DND-41 (cell line): Measurements from ENCODE around the gene BAAT.

Experiments used
- ATAC-seq: fragments of 200-7000 bp; cut with Tn5 transposase; 3 replicates; pipeline ENCODE4 v1.9.1; 2021; ENCODE audit warnings: low read depth; ENCODE audit not compliant: insufficient read depth
- DNase-seq: peaks from one replicate; pipeline ENCODE4 v3.0.0-alpha.2; 2020
- H2AFZ ChIP-seq: 2 replicates; pipeline ENCODE4 v1.6.0; 2012; ENCODE audit warnings: low read depth, low read length
- H3K27ac ChIP-seq: 2 replicates; pipeline ENCODE4 v1.5.1; 2012; ENCODE audit warnings: low read length, inconsistent platforms
- H3K27me3 ChIP-seq: fragments of 200-600 bp; sonication (generic); 2 replicates; pipeline ENCODE4 v1.6.0; 2012; ENCODE audit warnings: low read length, mild to moderate bottlenecking, inconsistent platforms; ENCODE audit not compliant: insufficient read depth, poor library complexity
- H3K36me3 ChIP-seq: 2 replicates; pipeline ENCODE4 v1.5.1; 2012; ENCODE audit warnings: low read length, inconsistent platforms; ENCODE audit not compliant: insufficient read depth
- H3K4me1 ChIP-seq: 2 replicates; pipeline ENCODE4 v1.5.1; 2012; ENCODE audit warnings: mild to moderate bottlenecking, low read length; ENCODE audit not compliant: insufficient read depth
- H3K4me2 ChIP-seq: 2 replicates; pipeline ENCODE4 v1.6.0; 2012; ENCODE audit warnings: mild to moderate bottlenecking, moderate library complexity, low read length, inconsistent platforms; ENCODE audit not compliant: insufficient read depth
- H3K4me3 ChIP-seq, 2 experiments: fragments of 200-600 bp in 1 of 2; shearing (Covaris generic) in 1 of 2; 2 replicates each; pipeline ENCODE4 v1.5.1; 2012 to 2016; ENCODE audit warnings: inconsistent platforms in 2 of 2, low read length in 2 of 2, mild to moderate bottlenecking in 2 of 2, low read depth in 1 of 2, moderate library complexity in 1 of 2
- H3K79me2 ChIP-seq: 2 replicates; pipeline ENCODE4 v1.6.0; 2012; ENCODE audit warnings: low read length, inconsistent platforms; ENCODE audit not compliant: insufficient read depth
- H3K9ac ChIP-seq: 2 replicates; pipeline ENCODE4 v1.6.0; 2012; ENCODE audit warnings: low read depth, mild to moderate bottlenecking, inconsistent platforms, low read length, moderate library complexity
- H3K9me3 ChIP-seq: 2 replicates; pipeline ENCODE4 v1.5.1; 2012; ENCODE audit warnings: low read length, moderate library complexity, mild to moderate bottlenecking, inconsistent platforms; ENCODE audit not compliant: insufficient read depth, severe bottlenecking
- H4K20me1 ChIP-seq: 2 replicates; pipeline ENCODE4 v1.6.0; 2012; ENCODE audit warnings: low read length; ENCODE audit not compliant: insufficient read depth
- EZH2 ChIP-seq: IDR thresholded peaks from 3 replicates; pipeline ENCODE4 v1.6.1; 2012; ENCODE audit warnings: borderline replicate concordance, low read depth, mild to moderate bottlenecking, moderate library complexity, low read length, inconsistent platforms; ENCODE audit not compliant: severe bottlenecking
- TF ChIP-seq, protein P1 (sequence below): IDR thresholded peaks from 2 replicates; pipeline ENCODE4 v1.5.1; 2012; ENCODE audit warnings: borderline replicate concordance, low read length, moderate library complexity, mild to moderate bottlenecking; ENCODE audit not compliant: poor library complexity, severe bottlenecking; ENCODE audit errors: extremely low read depth

The BAAT gene

DNA sequence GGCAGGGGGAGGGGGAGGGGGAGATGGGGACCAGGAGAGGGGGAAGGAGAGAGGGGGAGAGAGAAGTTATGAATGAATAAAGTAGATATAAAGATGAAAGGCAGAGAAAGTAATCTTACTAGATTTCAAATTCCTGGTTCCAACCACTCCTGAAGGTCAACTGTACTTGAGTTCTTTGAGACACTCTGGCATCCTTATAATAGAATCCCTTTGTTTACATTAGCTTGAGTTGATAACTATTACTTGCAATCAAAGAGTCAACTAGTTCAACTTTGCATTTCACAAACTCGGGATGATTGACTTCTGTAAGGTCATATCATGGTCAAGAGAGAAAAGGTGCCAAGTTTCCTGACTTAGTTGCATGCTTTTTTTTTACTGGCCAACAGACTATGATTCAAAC lies 42.2 kb downstream of the BAAT start:
- H3K4me3 ChIP-seq, result no peak overlapping the region
- H3K9ac ChIP-seq, result no peak overlapping the region
- no peaks in the 10 kb centered on the region for H4K20me1 ChIP-seq
- TF ChIP-seq, protein P1, sequence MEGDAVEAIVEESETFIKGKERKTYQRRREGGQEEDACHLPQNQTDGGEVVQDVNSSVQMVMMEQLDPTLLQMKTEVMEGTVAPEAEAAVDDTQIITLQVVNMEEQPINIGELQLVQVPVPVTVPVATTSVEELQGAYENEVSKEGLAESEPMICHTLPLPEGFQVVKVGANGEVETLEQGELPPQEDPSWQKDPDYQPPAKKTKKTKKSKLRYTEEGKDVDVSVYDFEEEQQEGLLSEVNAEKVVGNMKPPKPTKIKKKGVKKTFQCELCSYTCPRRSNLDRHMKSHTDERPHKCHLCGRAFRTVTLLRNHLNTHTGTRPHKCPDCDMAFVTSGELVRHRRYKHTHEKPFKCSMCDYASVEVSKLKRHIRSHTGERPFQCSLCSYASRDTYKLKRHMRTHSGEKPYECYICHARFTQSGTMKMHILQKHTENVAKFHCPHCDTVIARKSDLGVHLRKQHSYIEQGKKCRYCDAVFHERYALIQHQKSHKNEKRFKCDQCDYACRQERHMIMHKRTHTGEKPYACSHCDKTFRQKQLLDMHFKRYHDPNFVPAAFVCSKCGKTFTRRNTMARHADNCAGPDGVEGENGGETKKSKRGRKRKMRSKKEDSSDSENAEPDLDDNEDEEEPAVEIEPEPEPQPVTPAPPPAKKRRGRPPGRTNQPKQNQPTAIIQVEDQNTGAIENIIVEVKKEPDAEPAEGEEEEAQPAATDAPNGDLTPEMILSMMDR, result no peak
- no peak for TF ChIP-seq EZH2
- no peaks in the 10 kb centered on the region for H3K9me3 ChIP-seq
- H3K79me2 ChIP-seq, result no peaks in the 10 kb centered on the region
- no peaks in the 10 kb centered on the region for H3K27me3 ChIP-seq
- ATAC-seq (no peak), DNase-seq (no peak)
- H2AFZ ChIP-seq, result no peak overlapping the region
- H3K27ac ChIP-seq, result no peak overlapping the region
- H3K4me2 ChIP-seq, result no peak overlapping the region
- no peaks in the 10 kb centered on the region for H3K36me3 ChIP-seq
- no peaks in the 10 kb centered on the region for H3K4me1 ChIP-seq

DNA sequence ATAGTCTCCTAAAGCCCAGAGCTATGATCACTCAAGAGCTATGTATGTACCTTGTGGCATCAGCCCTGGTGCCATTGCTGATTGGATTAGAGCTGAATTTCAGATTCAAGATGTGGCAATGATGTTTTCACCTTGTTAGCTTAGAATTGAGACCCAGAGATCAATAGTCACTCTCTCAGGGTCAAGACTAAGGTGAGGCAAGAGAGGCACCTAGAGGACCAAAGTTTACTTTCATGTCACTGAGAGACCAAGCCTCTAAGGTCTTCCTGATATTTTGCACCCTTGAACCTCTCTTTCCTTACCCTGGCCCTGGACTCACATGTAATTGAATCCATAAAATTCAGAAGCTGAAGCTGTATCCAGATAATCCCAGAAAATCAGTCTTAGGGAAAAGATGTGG lies 42.8 kb downstream of the BAAT start:
- no peak overlapping the region for H3K4me2 ChIP-seq
- H4K20me1 ChIP-seq, result no peaks in the 10 kb centered on the region
- no peak overlapping the region for H3K9ac ChIP-seq
- H3K27ac ChIP-seq, result no peak overlapping the region
- DNase-seq (no peak), ATAC-seq (no peak)
- H3K4me3 ChIP-seq, result no peak overlapping the region
- no peak overlapping the region for H2AFZ ChIP-seq
- TF ChIP-seq, protein P1, result no peak
- TF ChIP-seq EZH2, result no peak
- no peaks in the 10 kb centered on the region for H3K36me3 ChIP-seq
- H3K79me2 ChIP-seq, result no peaks in the 10 kb centered on the region
- no peaks in the 10 kb centered on the region for H3K9me3 ChIP-seq
- H3K4me1 ChIP-seq, result no peaks in the 10 kb centered on the region
- no peaks in the 10 kb centered on the region for H3K27me3 ChIP-seq

DNA sequence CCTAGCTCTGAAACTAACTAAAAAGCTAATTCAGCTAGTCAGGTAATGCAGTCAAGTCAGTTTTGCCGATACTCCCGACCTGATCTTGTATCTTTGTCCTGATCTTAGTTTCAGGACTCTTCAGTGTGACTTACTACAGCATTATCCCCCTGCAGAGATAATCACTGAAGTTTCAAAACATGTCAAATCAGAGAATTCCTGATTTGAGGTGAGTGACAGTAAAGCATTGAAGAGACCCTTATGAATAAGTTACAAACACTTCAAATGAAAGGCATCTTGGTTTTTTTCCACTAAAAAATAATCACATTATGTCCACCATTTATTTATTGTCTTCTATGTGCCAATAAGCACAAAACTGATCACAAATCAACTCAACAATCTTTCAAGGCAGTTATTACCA lies 47.6 kb downstream of the BAAT start:
- no peak for ATAC-seq
- no peak for DNase-seq
- Histone ChIP-seq H3K4me3 (no peak overlapping the region), H3K27ac (no peak overlapping the region), H3K9ac (no peak overlapping the region), H3K4me2 (no peak overlapping the region), H3K9me3 (no peaks in the 10 kb centered on the region), H3K79me2 (no peaks in the 10 kb centered on the region), H3K4me1 (no peaks in the 10 kb centered on the region), H3K27me3 (no peaks in the 10 kb centered on the region), H2AFZ (no peak overlapping the region), H3K36me3 (no peaks in the 10 kb centered on the region), H4K20me1 (no peaks in the 10 kb centered on the region)
- TF ChIP-seq EZH2, result no peak
- TF ChIP-seq, protein P1, result no peak

DNA sequence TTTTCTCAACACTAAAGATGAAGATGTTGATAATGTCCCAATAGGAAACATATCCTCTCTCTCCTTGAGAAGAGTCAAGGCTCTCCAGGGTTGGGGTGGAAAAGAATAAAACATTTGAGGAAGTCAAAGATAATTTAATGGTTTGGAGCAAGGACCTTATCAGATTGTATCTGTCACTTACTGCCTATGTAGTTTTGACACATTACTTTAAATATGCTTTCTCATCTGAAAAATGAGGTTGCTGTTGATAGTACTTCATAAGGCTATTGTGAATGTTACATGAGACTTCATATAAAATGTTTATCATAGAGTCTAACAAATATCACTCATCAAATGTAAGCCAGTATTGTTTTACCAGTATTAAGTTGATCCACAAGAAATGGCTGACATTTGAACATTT lies 48.7 kb downstream of the BAAT start:
- Histone ChIP-seq H3K9ac (no peak overlapping the region), H4K20me1 (no peaks in the 10 kb centered on the region), H3K27ac (no peak overlapping the region), H3K9me3 (no peaks in the 10 kb centered on the region), H3K4me2 (no peak overlapping the region), H3K27me3 (no peaks in the 10 kb centered on the region), H3K4me3 (no peak overlapping the region), H3K79me2 (no peaks in the 10 kb centered on the region), H3K36me3 (no peaks in the 10 kb centered on the region), H2AFZ (no peak overlapping the region), H3K4me1 (no peaks in the 10 kb centered on the region)
- no peak for ATAC-seq
- no peak for DNase-seq
- TF ChIP-seq, protein P1, result no peak
- no peak for TF ChIP-seq EZH2
